GM20431 (cell line): Measurements from ENCODE around the gene ELAPOR2.
"Not testable (repeated sequence)": the region's sequence is repeated elsewhere in the genome, so short reads cannot be mapped to it uniquely, and the experiment has no call there.

Source experiments
- in situ Hi-C: fragments of 300-500 bp; cut with MseI, MboI; formaldehyde crosslinking; loops from one replicate; pipeline ENCODE4 v1.15.0; 2020; ENCODE audit warnings: low sequenced_read_pairs; ENCODE audit not compliant: unreplicated experiment

ELAPOR2 gene

GRCh38 chr7:87059525-87060287, at the start of gene ELAPOR2:
Gene ELAPOR2, minus strand, starts transcription at chr7:87059654. Its CDS starts 141 bp downstream, at chr7:87059513.
- in situ Hi-C loops, result no loop called here

- in situ Hi-C loops, result no loop called here
These were observed 48.7 kb upstream of the ELAPOR2 start for GRCh38 chr7:87107949-87108776.

- in situ Hi-C loops, result no loop called here
These were observed 47.6 kb upstream of the ELAPOR2 start for GRCh38 chr7:87106974-87107612.

- in situ Hi-C loops, result no loop called here
These were observed 45.9 kb upstream of the ELAPOR2 start for GRCh38 chr7:87105401-87105800.

- in situ Hi-C loops, result no loop called here
These were observed 40.9 kb upstream of the ELAPOR2 start for GRCh38 chr7:87100326-87100725.

- in situ Hi-C loops, result not testable (repeated sequence)
These were observed 37.9 kb upstream of the ELAPOR2 start for GRCh38 chr7:87097375-87097774.

- in situ Hi-C loops, result no loop called here
These were observed 34.9 kb upstream of the ELAPOR2 start for GRCh38 chr7:87094322-87094721.

GRCh38 chr7:87092568-87093091, 33.2 kb upstream of the ELAPOR2 start:
- in situ Hi-C loops, result no loop called here

GRCh38 chr7:87091487-87092066, 32.1 kb upstream of the ELAPOR2 start:
- in situ Hi-C loops, result no loop called here

- in situ Hi-C loops, result no loop called here
These were observed 24.5 kb upstream of the ELAPOR2 start for GRCh38 chr7:87083865-87084519.

GRCh38 chr7:87082675-87083074, 23.2 kb upstream of the ELAPOR2 start:
- in situ Hi-C loops, result no loop called here

GRCh38 chr7:87075671-87076404, 16.4 kb upstream of the ELAPOR2 start:
- in situ Hi-C loops, result no loop called here

- in situ Hi-C loops, result no loop called here
These were observed 8.3 kb upstream of the ELAPOR2 start for GRCh38 chr7:87067788-87068187.

GRCh38 chr7:87060288-87060537, 759 bp upstream of the ELAPOR2 start:
- in situ Hi-C loops, result no loop called here

GRCh38 chr7:87058744-87059524, 520 bp downstream of the ELAPOR2 start:
- in situ Hi-C loops, result no loop called here

- in situ Hi-C loops, result no loop called here
These were observed 2.2 kb downstream of the ELAPOR2 start for GRCh38 chr7:87057210-87057609.

GRCh38 chr7:87056346-87056745, 3.1 kb downstream of the ELAPOR2 start:
- in situ Hi-C loops, result no loop called here

GRCh38 chr7:87048839-87049238, 10.6 kb downstream of the ELAPOR2 start:
- in situ Hi-C loops, result no loop called here

GRCh38 chr7:87046456-87046855, 13.0 kb downstream of the ELAPOR2 start:
- in situ Hi-C loops, result no loop called here
